OCI-LY3 (cell line): ENCODE measurements around the gene OGFOD2.

ENCODE experiments used
- H2AFZ ChIP-seq: fragments of 200-600, 300-600 bp; shearing (Covaris generic); 2 replicates; pipeline ENCODE4 v1.6.0; 2014; ENCODE audit warnings: antibody characterized with exemption, low read depth, low read length
- H3K27ac ChIP-seq: fragments of 200-600, 300-600 bp; sonication (generic); 2 replicates; pipeline ENCODE4 v1.5.1; 2014; ENCODE audit warnings: mild to moderate bottlenecking, low read length, moderate library complexity, mixed read lengths
- H3K27me3 ChIP-seq: fragments of 200-600, 300-600 bp; sonication (generic); 2 replicates; pipeline ENCODE4 v1.6.1; 2014; ENCODE audit warnings: low read depth, low read length, mixed read lengths
- H3K36me3 ChIP-seq: fragments of 200-600, 300-600 bp; sonication (generic); replicated peaks from 2 replicates; pipeline ENCODE3; 2014; ENCODE audit warnings: low read depth, low read length, mixed read lengths
- H3K4me1 ChIP-seq: fragments of 300-600, 200-600 bp; sonication (generic); 2 replicates; pipeline ENCODE4 v1.6.1; 2014; ENCODE audit warnings: low read length, mixed read lengths
- H3K4me2 ChIP-seq: fragments of 200-600, 300-600 bp; sonication (generic); 2 replicates; pipeline ENCODE4 v1.6.1; 2014; ENCODE audit warnings: low read length, mixed read lengths
- H3K4me3 ChIP-seq: fragments of 300-600, 200-600 bp; sonication (generic); 2 replicates; pipeline ENCODE4 v1.5.1; 2014; ENCODE audit warnings: antibody characterized with exemption, mild to moderate bottlenecking, low read length, moderate library complexity
- H3K79me2 ChIP-seq: fragments of 300-600, 200-600 bp; shearing (Covaris generic); 2 replicates; pipeline ENCODE4 v1.6.1; 2014; ENCODE audit warnings: mild to moderate bottlenecking, low read length, mixed read lengths
- H3K9ac ChIP-seq: fragments of 300-600, 200-600 bp; shearing (Covaris generic); 2 replicates; pipeline ENCODE4 v1.6.0; 2014; ENCODE audit warnings: mild to moderate bottlenecking, low read length, moderate library complexity
- H3K9me3 ChIP-seq: fragments of 200-600, 300-600 bp; shearing (Covaris generic); 2 replicates; pipeline ENCODE4 v1.6.1; 2014; ENCODE audit warnings: low read length, mixed read lengths; ENCODE audit not compliant: insufficient read depth
- H4K20me1 ChIP-seq: fragments of 200-600, 300-600 bp; sonication (generic); 2 replicates; pipeline ENCODE4 v1.6.1; 2016; ENCODE audit warnings: low read length, mixed read lengths; ENCODE audit not compliant: insufficient read depth
- CTCF ChIP-seq: fragments of 200-600, 300-600 bp; sonication (generic); IDR thresholded peaks from 2 replicates; pipeline ENCODE4 v1.5.1; 2014; ENCODE audit warnings: antibody characterized with exemption, low read length, low read depth
- EZH2phosphoT487 ChIP-seq: fragments of 200-600 bp; shearing (Covaris generic); IDR thresholded peaks from 2 replicates; pipeline ENCODE4 v1.6.1; 2018; ENCODE audit warnings: antibody characterized with exemption, mixed run types, low read depth

OGFOD2 gene

GRCh38 chr12:122997343-122998250, 22.6 kb downstream of the OGFOD2 start:
- Histone ChIP-seq H3K9ac (no peak overlapping the region), H3K36me3 (no peaks in the 10 kb centered on the region), H3K79me2 (no peaks in the 10 kb centered on the region), H3K9me3 (no peaks in the 10 kb centered on the region), H3K4me1 (peaks cover 25% of the 10 kb centered on the region), H3K4me3 (no peak overlapping the region), H3K27ac (no peak overlapping the region), H4K20me1 (peaks cover 6% of the 10 kb centered on the region; the same call in 1 of the 2 replicates), H2AFZ (no peak overlapping the region), H3K4me2 (no peak overlapping the region), H3K27me3 (peaks cover 6% of the 10 kb centered on the region; the same call in 1 of the 2 replicates)
- TF ChIP-seq CTCF (no peak), EZH2phosphoT487 (no peak)

- Histone ChIP-seq H4K20me1 (peaks cover 6% of the 10 kb centered on the region; the same call in 1 of the 2 replicates), H3K36me3 (no peaks in the 10 kb centered on the region), H3K4me3 (no peak overlapping the region), H3K4me1 (peaks cover 18% of the 10 kb centered on the region), H3K27me3 (peaks cover 6% of the 10 kb centered on the region; the same call in 1 of the 2 replicates), H2AFZ (no peak overlapping the region), H3K27ac (no peak overlapping the region), H3K4me2 (no peak overlapping the region), H3K9ac (no peak overlapping the region), H3K79me2 (no peaks in the 10 kb centered on the region), H3K9me3 (no peaks in the 10 kb centered on the region)
- TF ChIP-seq CTCF (no peak), EZH2phosphoT487 (no peak)
These were observed 23.3 kb downstream of the OGFOD2 start for GRCh38 chr12:122998316-122998715.

DNA sequence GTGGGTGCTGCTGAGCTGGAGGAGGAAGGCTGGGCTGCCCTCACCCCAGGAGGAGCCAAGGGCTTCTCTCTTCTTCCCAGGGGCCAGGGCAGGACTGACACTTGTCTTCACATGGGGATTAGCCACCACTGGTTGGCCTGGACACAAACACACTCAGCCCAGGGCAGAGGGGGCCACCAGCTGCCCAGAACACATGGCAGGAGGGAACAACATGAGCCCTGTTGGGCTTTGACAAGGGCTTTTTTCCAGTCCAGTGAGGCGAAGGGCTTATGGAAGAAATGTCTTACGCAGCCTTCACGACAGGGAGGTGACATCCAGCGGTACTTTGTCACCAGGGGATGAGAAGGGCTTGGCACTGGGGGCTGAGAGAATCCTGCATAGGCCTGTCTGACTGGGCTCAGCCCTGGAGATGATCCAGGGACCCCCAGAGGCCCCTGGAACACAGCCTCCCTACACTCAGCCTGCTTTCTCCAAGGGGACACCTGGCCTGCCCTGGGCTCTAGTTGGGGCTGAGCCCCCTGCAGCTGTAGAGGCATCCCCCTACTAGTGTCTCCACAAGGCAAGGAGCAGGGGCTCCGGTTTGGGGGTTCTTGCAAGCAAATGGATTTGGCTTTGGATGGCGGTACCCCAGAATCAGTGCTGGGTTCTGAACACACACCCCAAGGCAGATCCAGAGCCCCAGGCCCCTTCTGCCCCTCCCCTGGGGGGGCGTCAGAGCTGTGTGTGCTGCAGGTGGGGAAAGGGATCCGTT, 24.3 kb downstream of the OGFOD2 start:
- Histone ChIP-seq H3K4me3 (no peak overlapping the region), H3K27me3 (peaks cover 2% of the 10 kb centered on the region; the same call in 1 of the 2 replicates), H3K4me1 (peaks cover 8% of the 10 kb centered on the region), H4K20me1 (peaks cover 2% of the 10 kb centered on the region; the same call in 1 of the 2 replicates), H3K36me3 (no peaks in the 10 kb centered on the region), H3K4me2 (no peak overlapping the region), H3K27ac (no peak overlapping the region), H3K9me3 (no peaks in the 10 kb centered on the region), H3K9ac (no peak overlapping the region), H2AFZ (no peak overlapping the region), H3K79me2 (no peaks in the 10 kb centered on the region)
- TF ChIP-seq CTCF (no peak), EZH2phosphoT487 (no peak)

- Histone ChIP-seq H3K4me2 (no peak overlapping the region), H3K36me3 (no peaks in the 10 kb centered on the region), H3K27ac (no peak overlapping the region), H4K20me1 (peaks cover 2% of the 10 kb centered on the region; the same call in 1 of the 2 replicates), H3K9ac (no peak overlapping the region), H3K27me3 (no peaks in the 10 kb centered on the region), H3K4me3 (no peak overlapping the region), H3K9me3 (no peaks in the 10 kb centered on the region), H3K4me1 (peaks cover 5% of the 10 kb centered on the region; the same call in 1 of the 2 replicates), H3K79me2 (no peaks in the 10 kb centered on the region), H2AFZ (no peak overlapping the region)
- TF ChIP-seq CTCF (no peak), EZH2phosphoT487 (no peak)
These were observed 25.0 kb downstream of the OGFOD2 start for GRCh38 chr12:122999986-123000420.
